HG03025 (cell line): Measurements from ENCODE around the gene SUN1.

Experiments
- ATAC-seq: cut with Tn5 transposase; IDR thresholded peaks from one replicate; pipeline ENCODE4 v1.9.1; 2021; ENCODE audit warnings: mild to moderate bottlenecking, moderate library complexity; ENCODE audit not compliant: unreplicated experiment, low FRiP score

The SUN1 gene

DNA sequence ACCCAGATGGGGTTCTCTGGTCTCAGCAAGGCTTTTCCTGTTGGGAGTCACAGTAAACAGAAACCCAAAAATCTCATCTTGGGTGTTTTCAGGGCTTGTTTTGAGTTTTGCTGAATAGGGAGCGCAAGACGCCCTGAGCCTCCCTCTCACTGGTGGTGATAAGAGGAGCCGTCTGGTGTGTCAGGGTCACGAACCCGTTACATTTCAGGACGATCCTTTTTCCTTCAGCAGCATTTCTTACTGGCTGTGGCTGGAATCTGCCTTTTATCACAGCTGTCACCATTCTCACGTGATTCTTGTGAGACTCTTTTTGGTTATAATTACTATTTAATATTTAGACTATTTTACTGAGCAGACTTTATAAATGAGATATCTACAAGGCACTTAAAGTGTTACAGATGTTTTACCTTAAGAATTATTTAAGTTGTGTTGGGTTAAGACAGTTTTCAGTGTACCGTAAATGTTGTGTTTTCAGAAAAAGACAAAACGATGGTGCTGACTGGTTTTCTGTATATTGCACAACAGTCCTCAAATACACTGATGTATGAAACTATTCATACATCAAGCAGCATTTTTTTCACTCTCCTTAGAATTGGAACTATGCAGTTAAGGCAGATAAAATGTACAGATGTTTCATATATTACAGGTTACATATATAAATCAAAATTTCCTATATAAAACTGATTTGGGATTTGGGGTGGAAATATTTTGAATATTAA is 41.9 kb downstream of the SUN1 start:
- no peak for ATAC-seq

DNA sequence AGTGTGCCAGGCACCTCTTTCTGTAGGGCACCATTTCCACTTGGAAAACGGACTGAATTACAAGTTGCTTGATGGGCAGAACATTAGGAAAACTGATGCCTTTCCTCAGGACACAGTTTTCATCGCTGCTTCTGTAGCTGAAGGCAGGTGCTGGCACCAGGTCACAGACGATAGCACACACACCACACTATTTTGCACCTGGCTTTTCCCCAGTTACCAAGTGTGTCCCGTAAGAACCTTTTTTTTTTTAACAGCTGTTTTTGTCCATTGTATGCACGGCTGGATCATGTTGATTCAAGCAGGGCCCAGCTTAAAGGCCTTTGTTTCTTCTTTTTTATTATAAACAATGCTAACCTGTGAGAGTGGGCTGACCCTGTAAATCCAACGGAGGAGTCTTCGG is 42.8 kb downstream of the SUN1 start:
- ATAC-seq = no peak

DNA sequence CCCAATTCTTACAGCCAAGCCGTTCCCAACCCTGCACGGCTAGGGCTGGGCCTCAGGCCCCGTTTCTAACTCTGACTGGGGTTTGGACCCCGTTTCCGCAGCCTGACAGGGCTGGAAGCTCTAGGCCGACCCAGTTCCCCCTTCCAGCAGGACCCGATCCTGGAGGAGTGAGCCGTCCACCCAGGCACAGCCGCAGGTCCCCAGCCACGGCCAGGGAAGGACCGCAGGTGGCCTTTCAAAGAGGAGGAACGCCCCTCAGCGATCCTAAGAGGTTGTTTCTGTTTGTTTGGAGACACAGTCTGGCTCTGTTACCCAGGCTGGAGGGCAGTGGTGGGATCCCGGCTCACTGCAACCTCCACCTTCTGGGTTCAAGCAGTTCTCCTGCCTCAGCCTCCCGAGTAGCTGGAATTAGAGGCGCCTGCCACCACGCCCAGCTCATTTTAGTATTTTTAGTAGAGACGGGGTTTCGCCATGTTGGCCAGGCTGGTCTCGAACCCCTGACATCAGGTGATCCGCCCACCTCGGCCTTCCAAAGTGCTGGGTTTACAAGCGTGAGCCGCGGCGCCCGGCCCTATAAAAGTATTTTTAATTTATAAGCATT is 43.3 kb downstream of the SUN1 start:
- no peak for ATAC-seq

DNA sequence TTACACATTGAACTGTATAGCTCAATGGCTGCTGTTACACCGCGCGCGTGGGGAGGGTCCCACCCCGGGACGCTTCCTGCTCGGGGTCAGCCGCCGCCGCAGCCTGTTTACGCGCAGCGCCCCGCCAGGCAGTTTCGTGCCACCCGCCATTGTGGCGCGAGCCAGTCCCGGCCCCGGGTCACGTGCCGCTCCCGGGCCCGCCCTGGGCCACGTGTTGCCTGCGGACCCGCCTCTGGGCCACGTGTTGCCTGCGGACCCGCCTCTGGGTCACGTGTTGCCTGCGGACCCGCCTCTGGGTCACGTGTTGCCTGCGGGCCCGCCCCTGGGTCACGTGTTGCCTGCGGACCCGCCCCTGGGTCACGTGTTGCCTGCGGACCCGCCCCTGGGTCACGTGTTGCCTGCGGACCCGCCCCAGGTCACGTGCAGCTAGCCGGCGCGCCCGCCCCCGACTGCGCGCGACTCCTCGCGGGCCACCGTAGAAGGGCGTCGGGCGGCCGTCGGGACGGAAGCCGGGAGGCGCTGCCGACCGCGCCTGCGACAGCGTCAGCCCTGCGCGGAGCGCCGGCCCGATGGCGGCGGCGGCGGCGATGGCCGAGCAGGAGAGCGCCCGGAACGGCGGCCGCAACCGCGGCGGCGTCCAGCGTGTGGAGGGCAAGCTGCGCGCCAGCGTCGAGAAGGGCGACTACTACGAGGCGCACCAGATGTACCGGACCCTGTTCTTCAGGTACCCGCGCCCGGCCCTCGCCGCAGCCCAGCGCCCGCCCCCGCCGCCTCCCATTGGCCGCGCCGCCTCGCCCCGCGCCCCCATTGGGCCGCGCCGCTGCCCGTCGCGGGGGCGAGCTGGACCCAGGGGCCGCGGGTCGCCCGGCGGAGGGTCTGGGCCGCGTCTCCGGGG is 44.0 kb downstream of the SUN1 start, which contains the start of gene GET4:
TSS of gene GET4 (plus strand) at position 478 of the 895 bp plus-strand sequence. CDS start at position 570, 92 bp downstream.
- peak; percentile 73 for ATAC-seq

DNA sequence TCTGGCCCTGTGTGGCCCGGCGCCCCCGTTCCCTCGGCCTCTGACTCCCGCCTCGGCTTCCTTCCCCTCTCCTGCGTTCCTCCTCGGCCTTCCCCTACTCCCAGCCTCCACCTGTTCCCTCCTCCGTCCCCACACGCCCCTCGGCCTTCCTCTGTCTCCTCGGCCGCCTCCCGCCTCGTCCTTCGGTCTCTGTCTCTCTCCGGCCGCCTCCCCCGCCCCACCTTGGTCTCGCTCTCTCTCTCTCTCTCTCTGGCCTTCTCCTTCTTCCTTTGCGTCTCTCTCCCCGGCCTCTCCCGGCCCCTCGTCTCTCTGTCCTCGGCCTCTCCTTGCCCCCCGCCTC is 44.7 kb downstream of the SUN1 start:
- ATAC-seq = peak; percentile 19

DNA sequence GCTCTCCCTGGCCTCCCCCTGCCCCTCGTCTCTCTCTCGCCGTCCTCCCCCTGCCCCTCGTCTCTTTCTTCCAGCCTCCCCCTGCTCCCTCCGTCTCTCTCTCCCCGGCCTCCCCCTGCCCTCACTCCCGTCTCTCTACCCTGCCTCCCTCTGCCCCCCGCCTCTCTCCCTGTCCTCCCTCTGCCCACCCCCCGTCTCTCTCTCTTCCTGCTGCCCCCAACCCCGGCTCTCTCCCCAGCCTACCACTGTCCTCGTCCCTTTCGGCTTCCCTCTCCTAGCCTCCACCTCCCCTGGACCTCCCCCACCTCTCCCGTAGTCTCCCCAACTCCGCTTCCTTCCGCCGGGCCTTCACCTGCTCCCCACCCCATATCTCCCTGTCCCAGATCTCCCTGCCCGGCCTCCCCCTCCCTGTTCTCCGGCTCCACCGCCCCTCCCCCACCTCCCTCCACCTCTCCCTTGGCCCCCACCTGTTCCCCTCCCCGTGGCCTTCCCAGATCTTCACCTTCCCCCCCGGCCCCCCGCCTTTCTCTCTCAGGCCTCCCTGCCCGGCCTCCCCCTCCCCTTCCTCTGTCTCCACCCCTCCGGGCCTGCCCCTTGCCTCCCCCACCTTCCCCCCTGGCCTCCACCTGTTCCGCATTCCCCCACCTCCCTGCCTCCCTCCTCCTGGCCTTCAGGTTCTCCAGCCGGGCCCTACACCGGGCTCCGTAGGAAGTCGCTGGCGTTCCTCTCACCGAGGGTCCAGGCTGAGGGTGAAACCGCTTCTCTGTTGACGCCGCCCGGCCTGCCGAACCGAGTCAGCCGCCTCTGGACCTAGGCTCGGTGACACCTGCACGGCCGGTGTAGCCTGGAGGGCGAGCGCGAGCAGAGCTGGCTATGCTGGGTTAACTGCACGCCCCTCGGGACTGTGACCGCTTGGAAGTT is 45.3 kb downstream of the SUN1 start:
- ATAC-seq = no peak

DNA sequence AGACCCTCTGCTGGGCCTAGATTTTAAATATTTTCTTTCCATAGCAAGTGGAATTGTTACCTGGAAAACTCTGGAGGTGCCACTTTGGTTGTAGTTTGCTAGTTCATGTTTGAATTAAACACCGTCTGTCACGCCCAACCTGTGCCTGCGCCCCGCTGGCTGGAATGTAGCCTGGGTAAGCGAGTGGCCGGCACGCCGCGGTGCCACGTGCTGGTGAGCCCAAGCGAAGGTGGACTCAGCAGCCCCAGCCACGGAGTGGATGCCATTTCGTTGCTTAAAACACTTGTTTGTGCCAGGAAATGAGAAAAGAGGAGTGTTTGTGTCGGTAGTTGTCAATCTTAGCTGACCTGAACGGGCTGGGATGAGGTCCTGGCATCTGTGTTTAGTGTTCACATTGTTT is 46.8 kb downstream of the SUN1 start:
- no peak for ATAC-seq

DNA sequence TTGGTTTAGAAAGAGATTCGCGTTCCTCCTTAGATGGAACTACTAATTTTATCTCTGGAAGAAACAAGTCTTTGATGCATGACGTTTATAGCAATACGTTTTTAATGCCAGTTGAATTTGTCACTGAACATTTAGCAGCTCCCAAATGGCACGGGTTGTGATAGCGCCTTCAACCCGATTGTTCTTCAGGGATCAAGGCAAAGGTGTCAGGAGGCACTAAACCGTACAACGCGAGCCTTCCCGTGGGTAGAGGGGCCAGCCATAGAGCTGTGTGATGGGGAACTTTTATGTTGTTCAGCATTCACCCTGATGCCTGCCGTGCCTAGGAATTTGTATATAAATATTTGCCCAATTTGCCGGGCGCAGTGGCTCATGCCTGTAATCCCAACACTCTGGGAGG is 47.4 kb downstream of the SUN1 start:
- no peak for ATAC-seq

DNA sequence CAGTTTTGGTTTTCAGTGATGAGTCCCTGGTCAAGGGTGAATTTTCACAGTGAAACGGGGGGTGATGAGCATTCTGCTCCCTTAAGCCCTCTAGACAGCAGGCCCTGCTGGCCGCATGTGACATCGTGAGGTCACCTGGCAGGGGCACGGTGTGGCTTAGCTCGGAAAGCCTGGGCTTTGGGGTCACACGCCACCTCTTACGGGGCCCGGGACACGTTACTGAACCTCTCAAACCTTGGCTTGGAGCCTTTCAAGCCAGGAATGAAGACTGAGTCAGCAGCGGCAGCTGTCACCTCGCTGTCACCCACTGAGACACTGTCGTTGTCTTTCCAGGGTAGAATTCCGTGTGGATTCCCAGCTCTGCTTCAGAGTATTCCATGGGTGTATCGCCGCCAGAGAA is 48.2 kb downstream of the SUN1 start:
- no peak for ATAC-seq

DNA sequence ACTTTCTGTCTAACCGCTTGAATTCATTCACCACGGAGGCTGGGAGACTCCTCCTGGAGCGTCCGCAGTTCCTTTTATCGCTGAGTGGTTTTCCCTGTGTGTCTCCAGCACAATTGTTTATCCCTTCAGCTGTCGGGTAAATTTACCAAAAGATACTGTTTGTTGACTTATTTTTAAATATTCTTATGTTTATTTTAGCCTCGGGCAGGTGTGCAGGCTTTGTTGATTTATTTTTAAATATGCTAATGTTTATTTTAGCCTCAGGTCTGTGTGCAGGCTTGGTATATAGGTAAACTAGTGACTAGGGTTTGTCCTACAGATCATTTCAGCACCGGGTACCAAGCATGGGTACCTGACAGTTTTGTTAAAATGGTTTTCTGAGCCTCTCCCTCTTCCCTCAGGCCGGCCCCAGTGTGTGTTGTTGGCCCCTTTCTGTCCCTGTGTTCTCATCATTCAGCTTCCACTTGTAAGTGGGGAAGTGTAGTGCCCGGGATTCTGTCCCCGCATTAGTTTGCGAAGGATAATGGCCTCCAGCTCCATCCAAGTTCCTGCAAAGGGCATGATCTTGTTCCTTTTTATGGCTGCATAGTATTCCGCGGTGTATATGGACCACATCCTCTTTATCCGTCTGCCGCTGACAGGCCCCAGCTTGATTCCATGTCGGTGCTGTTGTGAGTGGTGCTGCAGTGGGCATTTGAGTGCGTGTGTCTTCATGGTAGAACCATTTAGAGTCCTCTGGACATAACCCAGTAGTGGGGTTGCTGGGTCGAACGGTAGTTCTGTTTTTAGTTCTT is 49.4 kb downstream of the SUN1 start:
- no peak for ATAC-seq

DNA sequence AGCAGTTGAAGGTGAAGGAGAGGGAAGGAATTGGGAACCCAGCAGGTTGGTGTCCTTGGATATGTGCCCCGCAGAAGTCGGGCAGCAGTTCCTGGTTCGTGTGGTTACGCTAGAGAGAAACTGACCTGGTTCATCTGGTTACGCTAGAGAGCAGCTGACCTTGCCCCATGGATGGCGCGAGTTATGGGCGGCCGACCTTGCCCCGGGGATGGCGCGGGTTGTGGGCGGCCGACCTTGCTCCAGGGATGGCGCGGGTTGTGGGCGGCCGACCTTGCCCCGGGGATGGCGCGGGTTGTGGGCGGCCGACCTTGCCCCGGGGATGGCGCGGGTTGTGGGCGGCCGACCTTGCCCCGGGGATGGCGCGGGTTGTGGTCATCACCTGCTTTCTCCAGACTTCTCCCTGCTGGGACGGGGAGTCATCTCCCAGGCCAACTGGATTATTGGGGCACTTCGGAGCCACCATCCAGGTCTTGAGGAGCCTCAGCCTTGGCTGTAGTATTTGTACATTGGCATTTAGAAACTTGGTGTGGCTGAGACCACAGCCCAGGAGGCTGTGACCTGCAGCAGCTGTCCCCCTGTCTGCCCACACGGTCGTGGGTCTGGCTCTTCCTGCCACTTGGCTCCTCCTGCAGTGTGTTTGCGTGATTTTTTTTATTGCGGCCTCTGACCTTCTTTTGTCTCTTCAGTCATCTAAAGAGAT is 50.2 kb downstream of the SUN1 start:
- ATAC-seq = no peak

DNA sequence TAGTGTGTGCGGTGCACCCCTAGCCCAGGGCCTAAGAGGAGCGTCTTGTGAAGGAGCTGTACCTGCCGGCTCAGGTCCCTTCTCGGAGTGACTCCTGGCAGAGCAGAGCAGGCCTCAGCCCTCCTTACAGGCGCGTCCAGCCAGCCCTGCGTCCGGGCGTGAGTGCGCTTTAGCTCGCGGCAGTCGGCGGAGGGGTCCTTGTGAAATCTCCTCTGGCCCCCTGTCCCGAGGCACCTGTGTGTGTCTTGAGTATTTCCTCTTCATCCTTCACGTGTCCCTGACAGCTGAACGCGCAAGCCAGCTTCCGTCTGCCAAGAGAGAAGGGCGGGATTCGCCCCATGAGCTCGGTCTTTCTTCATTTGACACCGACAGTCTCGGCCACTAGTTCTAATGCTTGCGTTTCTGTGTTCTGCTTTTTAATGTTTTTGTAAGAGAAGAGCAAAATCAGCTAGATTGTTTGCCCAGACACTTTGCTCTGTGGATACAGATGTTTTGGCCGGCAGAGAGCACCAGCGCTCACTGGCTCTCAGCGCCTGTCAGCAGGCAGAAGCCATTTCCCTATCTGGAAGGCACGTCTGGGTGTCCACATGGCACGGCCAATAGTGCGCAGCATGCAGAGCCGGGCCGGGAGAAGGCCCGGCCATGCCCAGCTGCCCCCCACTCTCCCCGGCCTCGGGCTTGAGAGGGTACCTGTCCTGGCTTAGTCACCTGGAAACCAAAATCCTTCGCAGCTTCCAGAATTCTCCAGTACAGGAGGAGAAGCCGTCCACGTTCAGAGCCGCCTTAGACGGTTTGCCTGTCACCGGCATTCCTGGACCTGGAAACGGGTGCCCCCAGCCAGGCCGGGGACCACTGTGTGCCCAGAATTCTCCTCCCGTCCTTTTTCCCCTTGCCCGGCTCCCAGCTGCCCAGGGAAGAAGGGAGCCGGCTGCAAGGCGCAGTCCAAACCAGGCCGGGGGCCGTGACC is 51.1 kb downstream of the SUN1 start:
- ATAC-seq = no peak

DNA sequence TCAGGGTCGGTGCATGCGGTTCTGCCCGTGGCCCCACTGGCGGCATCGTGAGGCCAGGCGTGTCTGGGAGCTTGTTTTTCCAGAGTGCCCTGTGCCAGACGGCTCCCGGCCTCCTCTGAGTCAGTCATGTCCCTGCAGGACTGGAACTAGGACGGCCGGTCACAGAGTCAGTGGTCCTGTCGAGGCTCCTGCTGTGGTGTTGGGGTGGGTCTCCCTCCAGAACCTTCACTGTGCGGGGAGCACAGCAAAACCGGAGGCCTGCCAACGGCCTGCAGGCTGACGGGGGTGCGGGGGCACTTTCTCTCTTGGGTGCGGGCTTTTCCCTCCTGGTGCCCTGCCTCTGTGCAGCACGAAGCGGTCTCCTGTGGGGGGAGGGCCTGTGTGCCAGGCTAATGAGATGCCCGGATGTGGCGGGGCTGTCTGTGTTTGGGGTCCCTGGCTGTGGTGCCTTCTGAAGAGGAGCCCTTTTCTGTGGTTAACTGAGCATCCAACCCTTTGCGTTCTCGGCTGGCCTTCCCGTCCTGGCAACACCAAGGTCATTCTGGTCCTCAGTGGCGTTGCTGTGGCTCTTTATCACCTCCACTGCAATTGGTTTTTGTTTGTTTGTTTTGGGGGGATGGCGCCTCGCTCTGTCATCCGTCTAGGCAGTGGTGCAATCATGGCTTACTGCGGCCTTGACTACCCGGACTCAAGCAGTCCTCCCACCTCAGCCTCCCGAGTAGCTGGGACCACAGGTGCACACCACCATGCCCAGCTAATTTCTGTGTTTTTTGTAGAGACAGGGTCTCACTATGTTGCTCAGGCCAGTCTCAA is 52.1 kb downstream of the SUN1 start:
- ATAC-seq = no peak

DNA sequence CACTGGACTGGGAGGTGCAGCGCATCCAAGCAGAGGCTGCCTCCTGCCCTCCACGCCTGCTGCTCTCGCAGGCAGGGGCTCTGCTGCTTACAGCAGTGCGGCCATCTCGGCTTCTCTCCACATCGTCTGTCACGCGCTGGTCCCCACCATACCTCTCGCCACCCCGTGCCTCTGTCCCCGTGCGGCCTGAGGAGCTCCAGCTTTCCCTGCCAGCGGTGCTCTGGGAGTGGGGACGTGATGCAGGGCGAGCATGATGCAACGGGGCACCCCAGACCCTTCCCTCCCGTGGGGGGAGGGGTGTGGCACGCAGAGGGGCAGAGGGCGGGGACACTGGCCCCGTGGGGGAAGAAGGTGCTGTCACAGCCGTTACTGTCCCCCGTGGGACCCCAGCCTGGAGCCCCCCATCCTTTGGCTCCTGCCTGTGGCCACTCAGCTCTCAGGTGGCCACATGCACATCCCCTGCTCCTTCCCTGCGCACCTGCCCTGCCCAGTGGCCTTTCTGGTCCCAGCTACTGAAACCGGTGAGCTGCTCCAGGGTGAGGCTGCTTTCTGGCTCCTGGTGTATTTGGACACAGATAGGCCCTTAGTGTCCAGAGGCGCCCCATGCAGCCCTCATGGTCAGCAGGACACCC is 53.1 kb downstream of the SUN1 start:
- ATAC-seq = no peak

DNA sequence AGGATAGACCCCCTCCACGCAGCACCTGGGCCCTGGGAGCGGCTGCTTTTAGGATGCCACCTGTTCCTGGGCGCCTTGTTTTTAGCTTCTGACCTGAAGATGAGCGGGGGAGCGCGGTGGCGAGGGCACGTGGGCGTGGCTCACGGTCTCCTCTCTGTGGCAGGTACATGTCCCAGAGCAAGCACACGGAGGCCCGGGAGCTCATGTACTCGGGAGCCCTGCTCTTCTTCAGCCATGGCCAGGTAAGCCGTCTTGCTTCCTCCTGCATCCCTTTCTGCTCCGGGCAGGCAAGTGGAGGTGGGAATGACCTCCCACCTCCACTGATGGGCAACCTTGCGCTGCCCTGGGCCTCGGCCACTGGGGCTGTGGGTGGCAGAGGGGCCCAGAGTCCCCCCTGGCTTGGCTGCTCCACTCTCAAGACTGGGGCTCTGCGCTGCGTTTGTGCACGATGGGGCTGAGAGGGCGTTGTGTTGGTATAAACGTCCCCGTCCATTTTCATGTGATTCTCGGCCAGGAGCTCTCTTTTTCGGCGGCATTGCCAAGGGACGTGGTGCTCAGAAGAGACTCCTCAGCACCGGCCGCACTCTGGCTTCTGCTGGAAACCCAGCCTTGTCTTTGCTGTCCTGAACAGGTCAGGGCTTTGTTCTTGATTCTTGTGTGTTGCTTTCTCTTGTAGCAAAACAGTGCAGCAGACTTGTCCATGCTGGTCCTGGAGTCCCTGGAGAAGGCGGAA is 53.8 kb downstream of the SUN1 start:
- no peak for ATAC-seq
